Effector memory CD8-positive, alpha-beta T cell (primary cell): Measurements from ENCODE around the gene RYR3.

ENCODE experiments used
- ATAC-seq: fragments of 150-1000 bp; cut with Tn5 transposase; replicated peaks from 2 replicates; pipeline ENCODE4 v1.10.0; 2021; ENCODE audit warnings: mild to moderate bottlenecking, moderate library complexity
- DNase-seq, 3 experiments: peaks; one replicate each; pipeline ENCODE4 v3.0.0; 2021
- H3K27ac Mint-ChIP-seq, 2 donors: one replicate each; pipeline ENCODE4 v1.8.0; 2022; ENCODE audit warnings: mild to moderate bottlenecking in 2 of 2, mixed read lengths in 2 of 2, moderate library complexity in 2 of 2
- H3K27me3 Mint-ChIP-seq, 2 donors: one replicate each; pipeline ENCODE4 v1.8.0; 2022; ENCODE audit warnings: mixed read lengths in 2 of 2
- H3K36me3 Mint-ChIP-seq: one replicate; pipeline ENCODE4 v1.8.0; 2022; ENCODE audit warnings: mild to moderate bottlenecking, moderate library complexity, mixed read lengths; ENCODE audit not compliant: insufficient read depth
- H3K4me1 Mint-ChIP-seq, 2 donors: one replicate each; pipeline ENCODE4 v1.8.0; 2022; ENCODE audit warnings: low read depth in 2 of 2, mixed read lengths in 2 of 2
- H3K4me3 Mint-ChIP-seq, 2 donors: one replicate each; pipeline ENCODE4 v1.8.0; 2022; ENCODE audit warnings: mild to moderate bottlenecking in 2 of 2, mixed read lengths in 2 of 2, moderate library complexity in 2 of 2
- H3K9me3 Mint-ChIP-seq, 2 donors: one replicate each; pipeline ENCODE4 v1.8.0; 2022; ENCODE audit warnings: mixed read lengths in 2 of 2

The RYR3 gene

GRCh38 chr15:33839540-33839939 is 528.8 kb downstream of the RYR3 start:
- H3K36me3 Mint-ChIP-seq, result no peaks in the 10 kb centered on the region
- H3K4me1 Mint-ChIP-seq, result no peaks in the 10 kb centered on the region
- H3K27ac Mint-ChIP-seq, result no peak overlapping the region
- H3K4me3 Mint-ChIP-seq, result no peak overlapping the region
- peaks cover 36 to 63% of the 10 kb centered on the region in 2 donors for H3K27me3 Mint-ChIP-seq
- no peaks in the 10 kb centered on the region for H3K9me3 Mint-ChIP-seq
- ATAC-seq, result no peak
- no peak for DNase-seq

GRCh38 chr15:33840615-33841014 is 529.8 kb downstream of the RYR3 start:
- no peak overlapping the region for H3K4me3 Mint-ChIP-seq
- H3K36me3 Mint-ChIP-seq, result no peaks in the 10 kb centered on the region
- no peak overlapping the region for H3K27ac Mint-ChIP-seq
- ATAC-seq, result no peak
- no peaks in the 10 kb centered on the region for H3K9me3 Mint-ChIP-seq
- peaks cover 36 to 64% of the 10 kb centered on the region in 2 donors for H3K27me3 Mint-ChIP-seq
- no peak for DNase-seq
- no peaks in the 10 kb centered on the region for H3K4me1 Mint-ChIP-seq

GRCh38 chr15:33844186-33844585 is 533.4 kb downstream of the RYR3 start:
- peaks cover 28 to 47% of the 10 kb centered on the region in 2 donors for H3K27me3 Mint-ChIP-seq
- H3K36me3 Mint-ChIP-seq, result no peaks in the 10 kb centered on the region
- DNase-seq, result no peak
- no peak overlapping the region for H3K4me3 Mint-ChIP-seq
- no peak overlapping the region for H3K27ac Mint-ChIP-seq
- H3K9me3 Mint-ChIP-seq, result peaks cover 0 to 5% of the 10 kb centered on the region in 2 donors
- no peak for ATAC-seq
- no peaks in the 10 kb centered on the region for H3K4me1 Mint-ChIP-seq

DNA sequence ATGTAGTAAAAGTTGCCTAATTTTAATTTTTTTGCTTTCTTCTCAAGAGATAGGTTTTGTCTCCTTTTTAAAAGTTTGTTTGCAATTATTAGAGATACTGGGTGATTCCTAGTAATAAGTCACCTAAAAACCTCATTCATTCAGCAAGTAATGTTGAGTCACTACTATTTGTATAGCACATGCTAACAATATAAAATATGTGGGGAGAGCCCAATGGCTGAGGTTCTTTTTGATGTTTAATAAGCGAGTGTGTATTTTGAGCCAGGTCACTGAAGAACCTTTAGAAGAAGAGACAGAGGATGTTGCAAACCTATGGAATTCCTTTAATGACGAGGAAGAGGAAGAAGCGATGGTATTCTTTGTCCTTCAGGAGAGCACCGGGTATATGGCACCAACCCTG is 533.8 kb downstream of the RYR3 start:
- DNase-seq (no peak), ATAC-seq (no peak)
- Mint-ChIP-seq H3K27me3 (peaks cover 24 to 42% of the 10 kb centered on the region in 2 donors), H3K36me3 (no peaks in the 10 kb centered on the region), H3K27ac (no peak overlapping the region), H3K4me3 (no peak overlapping the region), H3K4me1 (no peaks in the 10 kb centered on the region), H3K9me3 (peaks cover 0 to 5% of the 10 kb centered on the region in 2 donors)

DNA sequence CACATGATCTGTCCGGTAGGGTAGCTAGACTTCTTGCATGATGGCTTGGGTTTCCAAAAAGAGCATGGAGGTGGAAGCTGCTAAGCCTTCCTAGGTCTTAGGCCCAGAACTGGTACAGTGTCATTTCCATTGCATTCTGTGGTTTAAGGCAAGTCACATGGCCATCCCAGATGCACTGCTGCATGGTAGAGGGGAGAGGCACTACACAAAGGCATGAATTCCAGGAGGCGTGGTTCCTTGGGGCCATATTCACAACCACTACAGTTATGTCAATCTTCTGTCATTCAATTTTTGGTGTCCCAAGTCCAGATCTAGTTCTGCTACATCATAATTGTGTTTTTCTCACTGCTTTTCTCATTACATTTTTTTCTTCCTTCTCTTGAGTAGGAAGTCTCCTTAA is 535.4 kb downstream of the RYR3 start:
- no peak for DNase-seq

GRCh38 chr15:33846862-33847261 is 536.1 kb downstream of the RYR3 start:
- no peaks in the 10 kb centered on the region for H3K4me1 Mint-ChIP-seq
- H3K27ac Mint-ChIP-seq, result no peak overlapping the region
- no peak overlapping the region for H3K4me3 Mint-ChIP-seq
- peaks cover 0 to 5% of the 10 kb centered on the region in 2 donors for H3K9me3 Mint-ChIP-seq
- peaks cover 3% of the 10 kb centered on the region for H3K36me3 Mint-ChIP-seq
- DNase-seq, result no peak
- peaks cover 14 to 26% of the 10 kb centered on the region in 2 donors for H3K27me3 Mint-ChIP-seq
- ATAC-seq, result no peak

More for the DNA sequence above, 535.4 kb downstream of the RYR3 start:
- Mint-ChIP-seq H3K27me3 (peaks cover 14 to 29% of the 10 kb centered on the region in 2 donors), H3K36me3 (no peaks in the 10 kb centered on the region), H3K9me3 (peaks cover 0 to 5% of the 10 kb centered on the region in 2 donors), H3K4me3 (no peak overlapping the region), H3K27ac (no peak overlapping the region), H3K4me1 (no peaks in the 10 kb centered on the region)
- no peak for ATAC-seq

- peaks cover 0 to 5% of the 10 kb centered on the region in 2 donors for H3K9me3 Mint-ChIP-seq
- no peak overlapping the region for H3K4me3 Mint-ChIP-seq
- H3K36me3 Mint-ChIP-seq, result peaks cover 3% of the 10 kb centered on the region
- H3K27me3 Mint-ChIP-seq, result peaks cover 8 to 16% of the 10 kb centered on the region in 2 donors
- ATAC-seq (no peak), DNase-seq (no peak)
- no peak overlapping the region for H3K27ac Mint-ChIP-seq
- H3K4me1 Mint-ChIP-seq, result no peaks in the 10 kb centered on the region
These were observed 537.2 kb downstream of the RYR3 start for GRCh38 chr15:33848011-33848410.

DNA sequence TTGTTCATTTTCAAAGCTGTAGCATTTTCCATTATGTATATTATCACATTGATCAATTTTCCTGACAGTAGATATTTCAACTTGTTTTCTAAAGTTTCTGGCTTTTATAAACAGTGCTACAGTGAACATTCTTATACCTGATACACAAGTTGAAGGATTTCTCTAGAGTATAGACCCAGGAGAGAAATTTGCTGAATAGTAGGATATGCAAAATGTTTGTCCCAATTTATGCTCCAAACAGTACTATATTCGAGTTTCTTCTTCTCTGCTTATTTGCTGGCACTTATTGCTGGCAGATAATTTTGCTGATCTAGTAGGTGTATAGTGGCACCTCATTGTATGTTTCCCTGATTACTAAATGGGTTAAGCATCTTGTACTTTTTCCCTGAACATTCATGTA is 540.3 kb downstream of the RYR3 start:
- Mint-ChIP-seq H3K27ac (no peak overlapping the region), H3K9me3 (peaks cover 0 to 3% of the 10 kb centered on the region in 2 donors)

GRCh38 chr15:33852094-33852493 is 541.3 kb downstream of the RYR3 start:
- H3K9me3 Mint-ChIP-seq, result no peaks in the 10 kb centered on the region
- no peaks in the 10 kb centered on the region for H3K27me3 Mint-ChIP-seq
- DNase-seq (no peak), ATAC-seq (no peak)
- peaks cover 3% of the 10 kb centered on the region for H3K36me3 Mint-ChIP-seq
- H3K4me3 Mint-ChIP-seq, result no peak overlapping the region
- H3K27ac Mint-ChIP-seq, result no peak overlapping the region
- H3K4me1 Mint-ChIP-seq, result no peaks in the 10 kb centered on the region

More for the DNA sequence above, 540.3 kb downstream of the RYR3 start:
- H3K27me3 Mint-ChIP-seq, result peaks cover 6 to 10% of the 10 kb centered on the region in 2 donors
- ATAC-seq (no peak), DNase-seq (no peak)
- H3K36me3 Mint-ChIP-seq, result peaks cover 3% of the 10 kb centered on the region
- no peaks in the 10 kb centered on the region for H3K4me1 Mint-ChIP-seq
- no peak overlapping the region for H3K4me3 Mint-ChIP-seq

DNA sequence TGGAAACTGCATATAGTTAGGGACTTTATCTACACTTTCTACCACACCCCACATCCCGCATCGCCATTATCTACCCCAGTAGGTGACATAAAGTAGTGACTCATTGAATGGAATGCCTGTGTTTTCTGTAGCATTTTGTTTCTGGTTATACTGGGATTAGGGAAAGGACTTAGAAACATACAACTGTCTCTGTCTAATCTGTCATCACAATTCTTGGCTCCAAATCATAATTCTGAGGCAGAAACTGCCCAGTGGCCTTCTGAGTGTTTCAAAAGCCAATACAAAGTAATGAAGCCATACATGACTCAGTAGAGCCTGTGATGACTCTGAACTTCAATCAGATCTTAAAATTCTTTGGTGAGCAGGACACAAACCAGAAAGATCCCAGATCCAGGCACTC is 541.8 kb downstream of the RYR3 start:
- ATAC-seq, result no peak

DNA sequence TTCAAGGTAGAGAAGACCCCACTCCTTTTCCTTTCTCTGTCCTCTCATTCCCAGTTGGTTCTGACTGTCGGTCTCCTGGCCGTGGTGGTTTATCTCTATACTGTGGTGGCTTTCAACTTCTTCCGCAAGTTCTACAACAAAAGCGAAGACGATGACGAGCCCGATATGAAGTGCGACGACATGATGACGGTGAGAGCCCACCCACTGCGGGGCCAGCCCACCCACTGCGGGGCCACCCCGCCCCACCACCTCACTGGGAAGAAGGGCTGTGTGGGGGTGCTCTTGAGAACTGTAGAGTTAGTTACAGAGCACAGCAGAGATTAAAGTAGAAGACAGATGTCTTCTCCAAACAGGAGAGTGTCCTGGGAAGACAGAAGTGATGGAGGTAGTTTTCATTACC is 547.0 kb downstream of the RYR3 start:
- no peak for ATAC-seq
- H3K36me3 Mint-ChIP-seq, result no peaks in the 10 kb centered on the region

More for the DNA sequence above, 541.8 kb downstream of the RYR3 start:
- Mint-ChIP-seq H3K9me3 (no peaks in the 10 kb centered on the region), H3K27ac (no peak overlapping the region), H3K27me3 (no peaks in the 10 kb centered on the region), H3K4me3 (no peak overlapping the region), H3K4me1 (no peaks in the 10 kb centered on the region), H3K36me3 (peaks cover 3% of the 10 kb centered on the region)
- DNase-seq, result no peak

DNA sequence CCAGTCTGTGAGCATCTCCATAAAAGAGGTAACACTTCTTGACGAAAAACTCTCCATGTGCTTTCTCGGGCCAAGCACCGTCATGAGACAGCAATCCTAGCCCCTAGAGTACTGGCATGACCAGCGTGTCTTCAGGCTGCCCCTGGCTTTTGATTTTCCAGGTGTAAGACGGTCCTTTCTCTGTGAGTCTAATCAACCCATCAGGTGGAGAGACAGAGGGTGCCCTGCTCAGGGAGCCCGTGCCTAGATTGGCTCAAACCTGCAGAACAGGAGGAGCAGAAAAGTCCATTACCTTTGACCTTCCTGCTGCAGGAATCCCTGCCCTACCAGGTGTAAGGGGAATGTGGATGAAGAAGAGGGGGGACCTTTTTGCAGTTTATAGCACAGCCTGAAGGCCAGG is 548.1 kb downstream of the RYR3 start:
- H3K27me3 Mint-ChIP-seq, result no peaks in the 10 kb centered on the region
- H3K4me1 Mint-ChIP-seq, result no peaks in the 10 kb centered on the region
- H3K4me3 Mint-ChIP-seq, result no peak overlapping the region
- H3K9me3 Mint-ChIP-seq, result no peaks in the 10 kb centered on the region
- no peaks in the 10 kb centered on the region for H3K36me3 Mint-ChIP-seq
- H3K27ac Mint-ChIP-seq, result no peak overlapping the region
- ATAC-seq, result no peak
- no peak for DNase-seq

More for the DNA sequence above, 547.0 kb downstream of the RYR3 start:
- Mint-ChIP-seq H3K4me1 (no peaks in the 10 kb centered on the region), H3K27me3 (no peaks in the 10 kb centered on the region), H3K9me3 (no peaks in the 10 kb centered on the region), H3K4me3 (no peak overlapping the region), H3K27ac (no peak overlapping the region)
- DNase-seq, result no peak

DNA sequence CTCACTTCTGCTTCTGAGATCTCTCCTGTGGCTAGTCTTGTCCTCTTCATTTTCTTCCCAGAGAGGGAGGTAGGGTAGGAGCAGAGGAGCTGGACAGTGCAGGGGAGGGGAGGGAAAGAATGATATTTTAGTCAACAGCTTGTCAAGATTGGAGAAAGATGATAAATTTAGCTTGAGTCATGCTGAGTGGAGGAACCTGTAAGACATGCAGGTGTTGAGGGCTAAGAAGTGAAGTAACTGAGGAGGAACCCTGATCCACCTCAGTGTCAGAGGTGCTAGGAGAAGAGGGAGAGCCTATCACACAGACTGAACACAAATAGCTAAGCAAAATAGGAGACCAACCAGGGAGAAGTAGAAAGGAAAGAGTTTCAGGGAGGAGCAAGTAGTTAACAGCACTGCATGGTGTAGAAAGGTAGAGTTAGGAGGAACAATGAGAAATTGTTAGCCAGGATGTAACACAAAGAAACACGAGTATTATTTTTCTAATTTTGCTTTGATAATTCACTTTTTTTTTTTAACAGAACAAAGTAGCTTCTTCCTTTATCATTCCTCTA is 549.3 kb downstream of the RYR3 start:
- H3K27ac Mint-ChIP-seq, result no peak overlapping the region
- DNase-seq (no peak), ATAC-seq (no peak)
- H3K27me3 Mint-ChIP-seq, result no peaks in the 10 kb centered on the region
- no peak overlapping the region for H3K4me3 Mint-ChIP-seq
- H3K9me3 Mint-ChIP-seq, result no peaks in the 10 kb centered on the region
- no peaks in the 10 kb centered on the region for H3K36me3 Mint-ChIP-seq
- no peaks in the 10 kb centered on the region for H3K4me1 Mint-ChIP-seq

DNA sequence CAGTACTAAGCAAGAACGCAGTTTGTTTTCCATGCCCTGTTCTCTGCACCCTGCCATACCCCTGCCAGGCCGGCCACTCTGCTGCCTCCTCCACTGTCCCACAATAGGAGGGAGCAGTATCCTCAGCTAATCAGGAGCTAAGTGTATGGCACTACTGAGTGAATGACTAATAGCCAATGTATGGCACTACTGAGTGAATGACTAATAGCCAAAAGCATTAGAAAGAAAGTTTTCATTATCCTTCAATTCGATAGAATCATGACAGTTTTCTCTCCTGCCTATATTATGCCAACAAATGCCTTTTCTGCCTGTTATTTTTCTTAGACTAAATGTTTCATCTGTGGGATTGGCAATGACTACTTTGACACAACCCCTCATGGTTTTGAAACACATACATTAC is 550.0 kb downstream of the RYR3 start:
- Mint-ChIP-seq H3K9me3 (no peaks in the 10 kb centered on the region), H3K36me3 (peaks cover 2% of the 10 kb centered on the region), H3K4me1 (no peaks in the 10 kb centered on the region), H3K4me3 (no peak overlapping the region), H3K27me3 (no peaks in the 10 kb centered on the region), H3K27ac (no peak overlapping the region)
- ATAC-seq (no peak), DNase-seq (no peak)
